ENCODE data around the gene UGDH.

UGDH gene

DNA sequence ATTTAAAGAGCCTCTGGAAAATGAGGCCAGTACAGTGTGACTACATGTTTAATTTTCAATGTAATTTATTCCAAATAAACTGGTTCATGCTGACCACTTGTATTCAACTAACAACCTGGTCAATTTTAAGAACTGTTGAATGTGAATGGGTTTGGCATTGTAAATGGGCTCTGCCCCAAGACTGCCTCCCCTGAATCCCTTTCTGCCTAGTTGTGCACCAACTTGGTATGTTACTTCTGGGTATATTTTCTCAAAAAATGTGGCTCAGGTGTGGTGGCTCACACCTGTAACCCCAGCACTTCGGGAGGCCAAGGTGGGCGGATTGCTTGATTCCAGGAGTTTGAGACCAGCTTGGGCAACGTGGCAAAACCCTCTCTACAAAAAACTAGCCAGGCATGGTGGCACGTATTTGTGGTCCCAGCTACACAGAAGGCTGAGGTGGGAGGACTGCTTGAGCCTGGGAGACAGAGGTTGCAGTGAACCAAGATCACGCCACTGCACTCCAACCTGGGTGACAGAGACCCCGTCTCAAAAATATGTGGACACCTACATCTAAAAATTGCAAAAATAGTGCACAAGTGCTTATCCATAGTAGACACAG is 75.7 kb downstream of the UGDH start:
- no peak for DNase-seq

DNA sequence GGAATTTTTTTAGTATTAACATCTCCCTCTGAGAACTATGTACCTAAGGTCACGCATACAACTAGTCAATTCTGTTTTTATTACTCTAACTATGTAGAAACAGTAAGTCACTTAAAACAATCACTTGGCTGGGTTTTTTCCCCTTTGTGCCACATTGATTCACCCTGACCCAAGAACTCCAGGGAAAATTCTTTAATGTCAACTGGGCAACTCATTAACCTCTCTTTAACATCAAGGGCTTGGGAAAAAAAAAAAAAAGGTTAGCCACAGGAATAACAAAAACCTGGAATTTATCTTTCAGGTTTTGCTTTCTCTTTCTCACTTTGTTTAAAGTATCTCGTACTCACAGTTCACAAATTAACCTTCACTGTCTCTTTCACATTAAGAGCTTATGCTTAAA is 76.6 kb downstream of the UGDH start:
- no peak for DNase-seq
